Uterus (tissue), 2 donors: ENCODE measurements around the gene CCDC40.

Experiments
- POLR2A ChIP-seq, 2 donors: fragments of 450-650 bp; IDR thresholded peaks; one replicate each; pipeline ENCODE4 v1.6.1; 2016; ENCODE audit warnings: antibody characterized with exemption in 2 of 2, mild to moderate bottlenecking in 1 of 2, moderate library complexity in 1 of 2
- TF ChIP-seq, protein P1 (sequence below), 4 experiments: fragments of 200-600 bp in 2 of 4; fragments of 450-650 bp in 2 of 4; sonication (generic) in 2 of 4; IDR thresholded peaks; one replicate each; pipeline ENCODE4 v1.5.1; 2016 to 2019; ENCODE audit warnings: antibody characterized with exemption in 4 of 4, mild to moderate bottlenecking in 2 of 4, moderate library complexity in 1 of 4

DNA sequence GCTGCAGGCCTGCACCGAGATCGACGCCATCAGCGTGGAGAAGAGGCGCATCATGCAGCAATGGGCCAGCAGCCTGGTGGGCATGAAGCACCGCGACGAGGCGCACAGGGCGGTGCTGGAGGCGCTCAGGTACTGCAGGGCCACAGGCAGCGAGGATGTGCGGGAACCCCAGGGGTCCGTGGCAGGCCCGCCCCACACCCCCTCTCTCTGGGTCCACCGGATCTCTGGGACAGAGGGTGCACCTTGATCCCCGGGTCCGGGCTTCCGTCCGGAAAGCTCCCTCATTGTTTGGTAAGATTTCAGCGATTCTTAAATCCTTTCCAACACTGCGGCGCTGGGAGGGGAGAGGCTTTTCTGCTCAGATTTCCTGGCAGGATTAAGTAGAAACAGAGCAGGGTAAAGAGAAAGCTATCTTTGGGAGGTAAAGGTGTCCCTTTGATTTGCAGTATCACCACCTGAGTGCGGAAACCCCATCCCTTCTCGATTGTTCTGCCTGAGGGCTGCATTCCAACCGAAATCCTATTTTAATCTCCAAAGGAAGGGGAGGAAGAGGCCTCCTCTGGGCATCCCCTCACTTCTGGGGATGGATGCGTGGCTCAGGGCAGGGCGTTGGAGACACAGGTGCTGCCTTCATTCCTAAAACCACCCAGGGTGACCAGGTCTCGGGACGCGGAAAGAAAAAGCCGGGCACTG, 29.2 kb downstream of the CCDC40 start:
- TF ChIP-seq, protein P1, sequence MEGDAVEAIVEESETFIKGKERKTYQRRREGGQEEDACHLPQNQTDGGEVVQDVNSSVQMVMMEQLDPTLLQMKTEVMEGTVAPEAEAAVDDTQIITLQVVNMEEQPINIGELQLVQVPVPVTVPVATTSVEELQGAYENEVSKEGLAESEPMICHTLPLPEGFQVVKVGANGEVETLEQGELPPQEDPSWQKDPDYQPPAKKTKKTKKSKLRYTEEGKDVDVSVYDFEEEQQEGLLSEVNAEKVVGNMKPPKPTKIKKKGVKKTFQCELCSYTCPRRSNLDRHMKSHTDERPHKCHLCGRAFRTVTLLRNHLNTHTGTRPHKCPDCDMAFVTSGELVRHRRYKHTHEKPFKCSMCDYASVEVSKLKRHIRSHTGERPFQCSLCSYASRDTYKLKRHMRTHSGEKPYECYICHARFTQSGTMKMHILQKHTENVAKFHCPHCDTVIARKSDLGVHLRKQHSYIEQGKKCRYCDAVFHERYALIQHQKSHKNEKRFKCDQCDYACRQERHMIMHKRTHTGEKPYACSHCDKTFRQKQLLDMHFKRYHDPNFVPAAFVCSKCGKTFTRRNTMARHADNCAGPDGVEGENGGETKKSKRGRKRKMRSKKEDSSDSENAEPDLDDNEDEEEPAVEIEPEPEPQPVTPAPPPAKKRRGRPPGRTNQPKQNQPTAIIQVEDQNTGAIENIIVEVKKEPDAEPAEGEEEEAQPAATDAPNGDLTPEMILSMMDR (IDR thresholded peaks at IDR 0.05) = no peak
- TF ChIP-seq POLR2A (IDR thresholded peaks at IDR 0.05) = no peak
